T47D (cell line): ENCODE data around the gene ARGLU1.

Source experiments
- DNase-seq, 2 experiments: peaks; one replicate each; pipeline versions ENCODE4 v3.0.0 to v3.0.0-alpha.2; 2011 to 2012; ENCODE audit warnings: low read depth in 1 of 2, low spot score in 1 of 2
- JUND ChIP-seq: IDR thresholded peaks from 2 replicates; pipeline ENCODE4 v1.6.1; 2012; ENCODE audit warnings: low read depth
- in situ Hi-C: cut with HindIII; loops from 2 replicates; pipeline ENCODE4 v1.10.0; 2016; ENCODE audit warnings: low sequenced_read_pairs, low pct_unique_long_range_greater_than_20kb

Gene ARGLU1

DNA sequence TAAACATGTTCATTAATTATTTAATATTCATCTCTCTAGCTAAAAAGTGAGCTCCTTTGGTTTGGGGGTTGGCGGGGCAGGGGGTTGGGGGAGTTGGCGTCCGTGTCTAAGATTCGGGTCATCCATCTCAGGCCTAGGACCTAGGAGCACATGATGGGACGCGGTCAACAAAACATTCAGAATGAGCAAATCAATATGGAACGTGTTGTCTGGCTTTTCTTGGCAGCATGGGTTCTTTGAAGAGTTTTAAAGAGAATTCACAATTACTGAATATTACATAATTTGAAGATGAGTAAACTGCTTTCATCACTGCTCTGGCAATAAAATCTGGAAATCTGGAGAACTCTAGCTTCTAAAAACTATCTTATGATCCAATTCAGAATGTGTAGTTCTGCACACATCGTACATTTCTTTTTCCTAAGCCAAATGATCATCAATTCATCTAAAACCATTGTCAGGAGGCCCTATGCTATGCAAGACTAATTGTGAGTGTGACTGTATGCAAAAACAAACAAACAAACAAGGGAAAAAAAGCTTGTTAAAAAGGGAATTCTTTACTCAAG is 5.4 kb upstream of the ARGLU1 start:
- no peak for DNase-seq
- TF ChIP-seq JUND, result no peak
- in situ Hi-C loops, result no loop called here

DNA sequence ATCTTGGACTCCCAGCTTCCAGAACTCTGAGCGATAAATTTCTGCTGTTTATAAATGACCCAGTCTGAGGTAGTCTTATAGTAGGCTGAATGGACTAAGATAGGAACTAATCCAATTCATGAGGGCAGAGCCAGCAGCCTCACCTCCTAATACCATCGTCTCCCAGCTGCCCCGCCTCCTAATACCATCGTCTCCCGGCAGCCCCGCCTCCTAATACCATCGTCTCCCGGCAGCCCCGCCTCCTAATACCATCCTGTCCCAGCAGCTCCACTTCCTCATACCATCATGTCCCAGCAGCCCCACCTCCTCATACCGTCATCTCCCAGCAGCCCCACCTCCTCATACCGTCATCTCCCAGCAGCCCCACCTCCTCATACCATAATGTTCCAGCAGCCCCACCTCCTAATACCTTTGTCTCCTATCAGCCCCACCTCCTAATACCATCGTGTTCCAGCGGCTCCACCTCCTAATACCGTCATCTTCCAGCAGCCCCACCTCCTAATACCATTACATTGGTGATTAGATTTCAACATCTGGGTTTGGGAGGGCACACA is 2.4 kb upstream of the ARGLU1 start:
- in situ Hi-C loops, result no loop called here
- DNase-seq, result peak; percentile 38 to 88
- TF ChIP-seq JUND, result no peak

- in situ Hi-C loops, result no loop called here
- TF ChIP-seq JUND, result no peak
- DNase-seq, result no peak
These were observed 1.5 kb upstream of the ARGLU1 start for GRCh38 chr13:106569233-106570095.

- no peak for DNase-seq
- in situ Hi-C loops, result no loop called here
- no peak for TF ChIP-seq JUND
These were observed 514 bp upstream of the ARGLU1 start for GRCh38 chr13:106568299-106569003.

DNA sequence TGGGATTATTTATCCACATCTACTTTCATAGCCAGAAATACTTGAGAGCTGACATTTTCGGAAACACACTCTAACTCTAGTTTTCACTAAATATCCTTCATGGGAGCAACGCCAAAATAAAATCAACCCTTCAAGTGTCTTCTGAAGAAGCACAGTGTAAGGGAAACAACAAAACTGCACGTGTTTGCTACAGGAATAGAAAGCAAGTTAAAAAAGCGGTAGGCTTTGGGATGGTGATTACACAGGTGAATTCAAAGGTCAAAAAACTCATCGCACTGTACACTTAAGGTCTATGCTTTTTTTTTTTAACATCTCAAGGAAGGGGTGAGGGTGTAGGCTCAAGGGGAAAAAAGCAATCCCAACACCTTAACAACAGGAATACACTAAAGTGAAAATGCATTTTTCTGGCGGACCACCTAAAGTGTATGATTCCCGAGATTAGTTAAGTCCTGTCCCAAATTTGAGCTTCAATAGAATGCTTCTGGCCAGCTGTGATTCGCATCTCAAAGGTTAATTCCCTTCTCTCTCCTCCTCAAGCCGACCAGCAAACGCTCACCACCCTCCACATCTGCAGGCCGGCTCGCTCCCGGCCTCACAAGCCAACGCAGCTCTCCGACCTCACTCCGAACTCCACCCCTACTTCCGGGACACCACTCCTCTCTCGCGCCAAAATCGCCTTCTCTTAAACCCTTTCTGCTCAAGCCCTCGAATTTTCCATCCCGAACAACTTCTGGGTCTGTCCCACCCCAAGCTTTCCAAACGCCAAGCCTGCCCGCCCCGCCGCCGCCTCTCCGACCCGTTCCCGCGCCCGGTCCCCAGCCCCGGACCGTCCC is 1.1 kb downstream of the ARGLU1 start:
- no peak for TF ChIP-seq JUND
- DNase-seq, result peak; percentile 33 to 58
- in situ Hi-C loops, result no loop called here

- no peak for TF ChIP-seq JUND
- no peak for DNase-seq
- in situ Hi-C loops, result no loop called here
These were observed 2.7 kb downstream of the ARGLU1 start for GRCh38 chr13:106565127-106565775.

DNA sequence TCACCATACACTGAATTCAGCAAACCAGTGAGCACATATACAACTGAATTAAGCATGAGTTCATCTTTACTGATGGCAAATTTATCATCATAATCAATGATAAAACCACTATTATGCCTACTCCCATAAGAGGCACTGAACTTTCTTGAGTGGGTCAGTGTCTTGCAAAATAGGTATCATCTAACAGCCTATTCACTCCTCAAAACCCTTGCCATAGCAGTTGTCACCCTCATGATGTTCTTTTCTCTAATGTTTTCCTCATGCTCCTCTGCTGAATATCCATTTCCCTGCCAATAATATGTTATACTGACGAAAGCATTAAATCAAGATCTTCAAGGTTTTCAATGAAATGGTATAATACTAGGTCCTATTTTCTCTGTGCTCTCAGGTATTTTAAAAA is 5.6 kb downstream of the ARGLU1 start:
- no peak for TF ChIP-seq JUND
- in situ Hi-C loops, result no loop called here
- no peak for DNase-seq

DNA sequence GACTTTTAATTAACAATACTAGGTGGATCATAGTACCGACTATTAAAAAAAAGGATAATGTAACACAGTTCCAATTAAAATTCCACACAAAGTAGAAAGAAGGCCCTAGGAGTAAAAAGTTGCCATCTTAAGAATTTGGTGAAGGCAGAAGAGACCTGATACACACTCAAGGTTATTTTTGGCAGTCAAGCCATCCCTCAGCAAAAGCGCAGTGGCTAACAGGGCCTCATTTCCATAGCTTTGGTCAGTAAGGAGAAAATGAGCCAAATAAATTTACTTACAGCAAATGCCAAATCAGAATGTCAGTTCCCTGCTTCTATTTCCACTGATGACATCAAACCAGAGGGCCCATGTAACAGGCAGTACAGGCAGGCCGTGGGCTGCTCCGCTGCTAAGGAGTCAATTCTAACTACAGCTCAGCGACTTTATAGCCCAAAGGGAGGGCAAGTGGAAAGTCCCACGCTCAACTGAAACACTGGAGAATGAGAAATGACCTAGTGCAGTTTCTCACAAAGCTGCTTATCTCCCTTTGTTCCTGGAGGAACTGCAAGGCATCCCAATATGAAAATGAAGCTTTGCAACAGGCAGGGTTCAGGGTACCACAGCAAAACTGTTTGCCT is 6.3 kb downstream of the ARGLU1 start:
- TF ChIP-seq JUND, result no peak
- in situ Hi-C loops, result no loop called here
- DNase-seq, result no peak

GRCh38 chr13:106560821-106561220 is 7.1 kb downstream of the ARGLU1 start:
- TF ChIP-seq JUND, result no peak
- in situ Hi-C loops, result no loop called here

GRCh38 chr13:106558527-106558926 is 9.4 kb downstream of the ARGLU1 start:
- no peak for DNase-seq
- TF ChIP-seq JUND, result no peak
- in situ Hi-C loops, result no loop called here

More at GRCh38 chr13:106560821-106561220, 7.1 kb downstream of the ARGLU1 start:
- DNase-seq, result no peak

DNA sequence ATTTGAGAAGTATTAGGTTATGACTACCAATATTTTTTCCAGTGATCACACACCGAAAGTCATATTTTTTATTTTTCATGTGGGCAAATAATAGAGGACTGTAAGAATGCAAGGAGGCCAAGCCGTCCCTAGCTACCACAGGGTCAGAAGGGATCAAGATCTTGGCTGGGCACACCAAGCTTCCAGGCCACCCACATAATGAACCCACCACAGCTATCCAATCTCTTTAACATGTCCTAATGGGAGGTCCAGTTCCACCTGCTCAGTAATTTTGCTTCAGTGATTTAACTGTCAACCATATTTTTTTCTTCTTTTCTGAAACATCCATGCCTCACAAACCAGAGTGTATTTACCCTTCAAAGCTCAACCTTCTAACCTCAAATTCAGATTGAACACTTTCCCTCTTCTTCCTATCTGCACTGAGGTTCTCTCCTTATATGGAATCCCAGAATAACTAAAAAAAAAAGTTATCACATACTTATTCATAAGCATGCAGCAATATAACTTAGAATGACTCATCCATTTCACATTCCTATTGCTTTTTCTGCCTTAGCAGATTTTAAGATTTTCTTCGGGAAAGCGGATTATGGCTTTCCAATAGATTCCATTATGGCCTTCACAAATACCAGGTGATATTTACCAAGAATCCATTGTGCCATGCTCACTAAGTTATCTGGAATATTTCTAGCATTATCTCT is 12.2 kb downstream of the ARGLU1 start:
- TF ChIP-seq JUND, result no peak
- in situ Hi-C loops, result no loop called here
- DNase-seq, result no peak
